ENCODE data around the gene KANSL1.
"Not testable (repeated sequence)": the region's sequence is repeated elsewhere in the genome, so short reads cannot be mapped to it uniquely, and the experiment has no call there.

KANSL1 gene

DNA sequence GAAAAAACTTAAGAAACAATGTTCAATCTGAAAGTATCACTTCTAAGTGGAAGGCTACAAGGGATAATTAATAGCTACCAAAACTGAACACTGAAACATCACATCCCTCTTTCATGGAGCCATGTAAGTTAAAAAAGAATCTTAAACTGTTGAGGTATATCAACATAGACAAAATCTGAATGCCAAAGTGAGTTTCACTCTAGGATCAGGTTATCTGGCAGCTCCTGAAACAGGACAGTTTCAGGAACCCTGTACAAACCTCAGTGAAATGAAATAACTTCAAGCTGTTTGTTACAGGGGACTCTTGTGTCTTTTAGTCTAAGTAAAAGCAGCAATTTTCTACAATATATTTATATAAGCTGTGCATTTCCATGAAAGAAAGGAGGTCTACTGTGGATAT is 73.2 kb downstream of the KANSL1 start:
- in situ Hi-C loops (cut with MboI; ENCODE audit: low sequenced_read_pairs) = no loop called here

DNA sequence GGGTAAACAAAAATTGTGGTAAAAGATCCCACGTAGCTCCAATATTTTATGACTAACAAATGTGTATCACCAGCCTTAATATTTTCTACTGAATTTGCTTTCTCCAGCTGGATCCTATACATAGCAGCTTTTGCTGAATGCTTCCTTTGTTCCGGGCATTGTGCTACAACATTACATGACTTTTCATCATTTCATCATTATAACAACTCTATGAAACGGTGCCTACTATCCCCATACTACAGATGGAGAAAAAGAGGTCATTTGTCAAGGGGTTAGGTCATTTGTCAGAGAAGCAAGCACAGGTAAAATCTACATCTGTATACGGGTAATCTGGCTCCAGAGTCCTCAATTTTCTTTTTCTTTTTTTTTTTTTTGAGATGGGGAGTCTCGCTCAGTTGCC is 74.3 kb downstream of the KANSL1 start:
- in situ Hi-C loops (cut with MboI; ENCODE audit: low sequenced_read_pairs) = no loop called here

- in situ Hi-C loops (cut with MboI; ENCODE audit: low sequenced_read_pairs) = no loop called here
These were observed 75.2 kb downstream of the KANSL1 start for GRCh38 chr17:46117850-46118696.

GRCh38 chr17:46117117-46117516 is 76.1 kb downstream of the KANSL1 start:
- in situ Hi-C loops (cut with MboI; ENCODE audit: low sequenced_read_pairs) = no loop called here

DNA sequence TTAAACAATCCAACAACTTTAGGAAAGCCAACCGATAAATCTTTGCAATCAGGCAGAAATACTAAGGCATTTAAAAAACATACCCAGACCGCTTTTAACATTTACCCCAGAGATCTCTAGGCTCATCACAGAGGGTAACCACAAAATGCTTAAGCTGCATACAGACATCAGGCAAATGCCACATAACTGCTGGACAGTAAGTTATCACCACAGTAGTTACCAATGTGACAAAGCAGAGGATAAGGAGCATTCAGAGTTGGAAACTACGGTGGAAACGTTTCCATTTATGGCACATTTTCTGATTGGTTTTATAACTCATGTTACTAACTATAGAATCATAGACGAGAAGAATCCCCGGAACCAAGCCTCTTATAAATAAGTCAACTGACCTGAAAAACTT is 77.5 kb downstream of the KANSL1 start:
- in situ Hi-C loops (cut with MboI; ENCODE audit: low sequenced_read_pairs) = no loop called here

DNA sequence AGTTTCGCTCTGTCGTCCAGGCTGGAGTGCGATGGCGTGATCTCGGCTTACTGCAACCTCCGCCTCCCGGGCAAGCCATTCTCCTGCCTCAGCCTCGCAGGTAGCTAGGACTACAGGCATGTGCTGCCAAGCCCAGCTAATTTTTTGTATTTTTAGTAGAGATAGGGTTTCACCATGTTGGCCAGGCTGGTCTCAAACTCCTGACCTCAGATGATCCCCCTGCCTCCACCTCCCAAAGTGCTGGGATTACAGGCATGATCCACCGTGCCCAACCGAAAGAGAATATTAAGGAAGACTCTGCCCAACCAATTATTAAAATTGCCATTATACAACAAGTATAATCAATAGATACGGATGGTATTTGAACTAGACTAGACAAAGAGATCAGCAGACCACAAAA is 82.0 kb downstream of the KANSL1 start:
- in situ Hi-C loops (cut with MboI; ENCODE audit: low sequenced_read_pairs) = not testable (repeated sequence)

DNA sequence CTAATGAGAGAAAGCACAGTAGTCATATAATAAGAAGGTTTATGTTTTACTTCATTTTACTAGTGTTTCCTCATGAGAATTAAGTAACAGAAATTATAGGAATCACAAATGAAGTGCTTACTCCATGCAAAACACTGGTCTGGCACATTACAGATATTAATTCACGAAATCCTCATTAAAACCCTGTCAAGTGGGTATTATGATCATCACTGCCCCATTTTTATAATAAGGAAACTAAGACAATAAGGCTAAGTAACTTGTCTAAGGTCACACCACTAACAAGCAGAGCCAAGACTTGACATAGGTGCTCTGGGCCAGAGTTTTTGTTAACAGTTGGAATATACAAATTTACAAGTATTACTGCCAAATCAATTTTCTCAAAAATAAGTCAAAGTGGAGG is 83.0 kb downstream of the KANSL1 start:
- in situ Hi-C loops (cut with MboI; ENCODE audit: low sequenced_read_pairs) = no loop called here

- in situ Hi-C loops (cut with MboI; ENCODE audit: low sequenced_read_pairs) = loop anchor here (10.0 kb wide), 2 partner anchors 65 kb away; no protein-coding TSS in a partner anchor
These were observed 83.5 kb downstream of the KANSL1 start for GRCh38 chr17:46109603-46110189.

- in situ Hi-C loops (cut with MboI; ENCODE audit: low sequenced_read_pairs) = loop anchor here (10.0 kb wide), 2 partner anchors 64 to 66 kb away; no protein-coding TSS in a partner anchor
These were observed 84.6 kb downstream of the KANSL1 start for GRCh38 chr17:46108550-46109110.

DNA sequence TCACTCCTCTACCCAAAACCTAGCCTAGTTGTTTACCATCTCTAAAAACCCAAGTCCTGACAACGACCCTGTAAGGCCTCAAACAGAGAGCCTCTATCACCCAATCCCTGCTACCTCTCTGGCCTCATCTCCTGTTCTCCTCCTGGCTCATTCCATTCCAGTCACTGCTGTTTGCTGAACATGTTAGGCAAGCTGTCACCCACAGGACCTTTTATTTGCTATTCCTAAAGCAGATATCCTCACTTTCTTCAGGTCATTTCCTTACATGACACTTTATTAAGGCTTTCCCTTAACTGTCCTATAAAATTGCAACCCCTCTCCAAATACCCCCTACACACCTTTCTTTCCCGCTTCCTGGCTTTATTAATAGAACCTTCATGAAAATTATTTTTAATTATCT is 85.1 kb downstream of the KANSL1 start:
- in situ Hi-C loops (cut with MboI; ENCODE audit: low sequenced_read_pairs) = loop anchor here (10.0 kb wide), 2 partner anchors 63 to 67 kb away; no protein-coding TSS in a partner anchor

DNA sequence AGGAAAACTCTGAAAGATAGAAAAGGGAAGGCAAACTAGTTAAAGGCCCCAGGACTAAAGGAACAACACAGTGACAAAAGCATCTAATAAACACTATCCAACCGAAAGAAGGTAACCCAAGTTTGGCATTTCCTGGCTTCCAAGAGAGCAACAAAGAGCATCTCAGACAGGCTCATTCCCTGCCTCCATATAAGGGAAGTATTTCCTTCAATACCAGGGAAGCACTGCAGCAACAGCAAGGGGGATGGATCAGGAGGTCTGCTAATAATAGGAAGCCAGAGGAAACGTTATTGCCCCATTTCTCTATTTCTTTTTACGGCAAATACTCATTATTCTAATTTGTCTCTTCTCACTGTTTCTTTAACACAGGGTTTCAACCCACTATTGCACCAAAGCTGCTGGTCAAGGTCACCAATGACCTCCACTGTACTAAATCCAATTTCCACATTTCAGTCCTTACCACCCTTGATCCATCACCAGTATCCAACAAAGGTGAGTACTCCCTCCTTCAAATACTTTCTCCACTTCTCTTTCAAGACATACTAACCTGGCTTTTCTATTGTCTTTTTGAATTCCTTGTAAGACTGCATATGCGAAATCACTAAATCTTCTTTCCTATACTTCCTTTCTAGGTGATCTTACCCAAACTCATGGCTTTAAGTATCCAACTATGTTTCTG is 86.1 kb downstream of the KANSL1 start:
- in situ Hi-C loops (cut with MboI; ENCODE audit: low sequenced_read_pairs) = loop anchor here (10.0 kb wide), 2 partner anchors 62 to 68 kb away; no protein-coding TSS in a partner anchor

DNA sequence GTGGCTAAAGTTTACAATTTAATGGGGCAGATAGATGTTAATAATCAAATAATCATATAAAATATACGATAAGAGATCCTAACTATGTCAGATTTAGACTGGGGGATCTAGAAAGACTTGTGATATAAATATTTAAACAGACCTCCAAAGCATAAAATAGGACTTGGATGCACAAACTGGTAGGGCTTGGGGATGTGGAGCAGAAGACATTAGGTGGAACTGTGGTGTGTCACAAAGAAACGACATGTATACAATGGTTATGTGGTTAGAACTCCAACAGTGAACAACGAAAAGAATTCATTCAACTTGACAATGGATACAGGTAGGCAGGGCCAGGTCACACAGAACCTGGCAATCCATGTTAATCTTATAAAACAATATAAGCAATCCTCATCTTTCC is 90.4 kb downstream of the KANSL1 start:
- in situ Hi-C loops (cut with MboI; ENCODE audit: low sequenced_read_pairs) = loop anchor here (10.0 kb wide), 2 partner anchors 58 to 72 kb away; no protein-coding TSS in a partner anchor

- in situ Hi-C loops (cut with MboI; ENCODE audit: low sequenced_read_pairs) = loop anchor here (10.0 kb wide), 2 partner anchors 57 to 73 kb away; no protein-coding TSS in a partner anchor
These were observed 91.2 kb downstream of the KANSL1 start for GRCh38 chr17:46101785-46102617.

- in situ Hi-C loops (cut with MboI; ENCODE audit: low sequenced_read_pairs) = loop anchor here (10.0 kb wide), 2 partner anchors 56 to 74 kb away; no protein-coding TSS in a partner anchor
These were observed 92.6 kb downstream of the KANSL1 start for GRCh38 chr17:46100590-46100989.

DNA sequence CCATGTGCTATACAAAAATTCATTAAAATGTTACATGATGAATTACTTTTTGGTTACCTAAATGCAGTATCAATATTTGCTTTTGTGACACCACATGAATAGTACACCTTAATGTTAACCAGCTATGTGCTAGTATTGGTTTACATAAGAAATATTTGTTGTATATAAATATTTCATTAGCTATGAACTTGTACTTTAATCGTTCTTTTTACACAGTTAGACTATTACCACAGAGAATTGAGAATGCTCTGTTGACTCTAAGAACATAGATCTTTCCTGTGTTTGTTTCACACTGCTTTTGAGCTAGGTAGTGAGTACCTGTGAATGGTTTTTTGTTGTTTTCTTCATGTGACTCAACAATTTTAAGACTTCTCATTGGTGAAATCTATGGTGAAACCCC is 93.4 kb downstream of the KANSL1 start:
- in situ Hi-C loops (cut with MboI; ENCODE audit: low sequenced_read_pairs) = loop anchor here (10.0 kb wide), 2 partner anchors 55 to 75 kb away; no protein-coding TSS in a partner anchor

DNA sequence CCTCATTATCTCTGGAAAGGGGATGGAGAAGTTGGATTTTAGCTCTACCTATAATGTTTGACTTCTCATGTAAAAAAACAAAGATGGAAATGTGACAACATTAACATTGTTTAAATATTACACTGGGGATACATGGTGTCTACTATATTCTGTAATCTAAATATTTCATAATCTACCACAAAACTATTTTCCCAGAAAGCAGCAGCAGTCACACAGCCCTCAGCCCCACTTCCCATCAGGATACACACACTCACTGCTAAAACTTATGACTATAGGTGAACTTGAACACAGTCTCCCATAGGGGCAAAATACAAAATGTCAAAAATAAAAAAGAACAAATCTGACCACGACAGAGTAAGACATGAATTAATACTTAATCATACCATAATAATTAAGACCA is 95.7 kb downstream of the KANSL1 start:
- in situ Hi-C loops (cut with MboI; ENCODE audit: low sequenced_read_pairs) = no loop called here

DNA sequence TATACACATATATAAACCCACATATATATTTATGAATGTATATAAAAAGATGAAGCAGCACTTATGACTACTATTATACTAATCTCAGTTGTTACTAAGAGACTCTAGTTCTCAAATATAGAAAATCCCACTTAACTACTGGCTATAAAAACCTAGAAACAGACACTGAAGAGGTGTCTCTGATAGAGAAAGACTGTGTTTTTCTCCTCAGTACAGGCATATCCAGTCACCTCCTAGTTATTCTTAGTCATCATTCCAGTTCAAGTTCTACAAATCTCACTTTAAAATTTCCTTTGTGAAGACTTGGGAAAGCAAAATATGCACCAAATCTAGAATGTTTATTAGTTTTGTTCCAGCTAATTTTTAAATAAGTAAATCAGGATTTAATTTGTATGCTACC is 100.2 kb downstream of the KANSL1 start:
- in situ Hi-C loops (cut with MboI; ENCODE audit: low sequenced_read_pairs) = no loop called here

- in situ Hi-C loops (cut with MboI; ENCODE audit: low sequenced_read_pairs) = no loop called here
These were observed 102.4 kb downstream of the KANSL1 start for GRCh38 chr17:46090871-46091270.

GRCh38 chr17:46089389-46089965 is 103.8 kb downstream of the KANSL1 start:
- in situ Hi-C loops (cut with MboI; ENCODE audit: low sequenced_read_pairs) = no loop called here

DNA sequence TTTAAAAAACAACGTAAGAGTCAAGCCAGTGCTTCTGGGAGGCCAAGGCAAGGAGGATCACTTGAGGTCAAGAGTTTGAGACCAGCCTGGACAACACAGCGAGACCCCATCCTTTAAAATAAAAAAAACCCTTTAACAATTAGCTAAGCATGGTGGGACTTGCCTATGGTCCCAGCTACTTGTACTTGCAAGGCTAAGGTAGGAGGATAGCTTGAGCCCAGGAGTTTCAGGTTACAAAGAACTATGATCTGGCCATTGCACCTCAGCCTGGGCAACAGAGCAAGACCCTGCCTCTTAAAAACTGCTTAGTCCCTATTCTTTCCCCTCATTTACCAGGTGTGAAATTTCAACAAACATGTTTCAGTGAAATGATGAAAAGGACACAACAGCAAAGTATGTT is 104.6 kb downstream of the KANSL1 start:
- in situ Hi-C loops (cut with MboI; ENCODE audit: low sequenced_read_pairs) = no loop called here

Data from HL-60/S4 (cell line).